A549 treated with RU486 at 1 μM for 4 hours (cell line): ENCODE results near the gene DPP4. TPM values are rescaled to one million over a fixed set of nuclear protein-coding genes. Genes with fewer than 3 reads are reported as not detected.

Experiments used
- total RNA-seq: library from RNA; stranded (reverse); fragments of 200-300 nt; extraction: Qiagen RNA extraction; gene quantifications from 5 replicates; pipeline ENCODE4 v1.2.3, GENCODE V29; 2022; ENCODE audit warnings: low read depth

Gene DPP4
- total RNA-seq = 0.30 to 0.71 TPM (median 0.62 TPM) in 5 replicates

GRCh38 chr2:162073888-162074631, at the start of gene DPP4:
Gene DPP4 (minus strand): TSS chr2:162074215. CDS start chr2:162073981, 234 bp downstream.

Other genes starting within 250 kb of the DPP4 start
- gene GCG, start 78.0 kb upstream of the DPP4 start, total RNA-seq = not detected in 5 replicates
- 0.06 TPM in 1 of 5 replicates, not detected in the others for gene FAP, start 169.2 kb upstream of the DPP4 start, total RNA-seq
- gene IFIH1, start 244.5 kb upstream of the DPP4 start, total RNA-seq = 0.89 to 2.0 TPM (median 1.1 TPM) in 5 replicates